Activated T-cell treated with anti-CD3 and anti-CD28 coated beads, Interleukin-2, amount 50 U/mL, for 48 hours (primary cell): ENCODE data around the gene GPR153.

Experiments used
- DNase-seq, 2 experiments: peaks; one replicate each; pipeline ENCODE4 v3.0.0-alpha.2; 2020

The GPR153 gene

DNA sequence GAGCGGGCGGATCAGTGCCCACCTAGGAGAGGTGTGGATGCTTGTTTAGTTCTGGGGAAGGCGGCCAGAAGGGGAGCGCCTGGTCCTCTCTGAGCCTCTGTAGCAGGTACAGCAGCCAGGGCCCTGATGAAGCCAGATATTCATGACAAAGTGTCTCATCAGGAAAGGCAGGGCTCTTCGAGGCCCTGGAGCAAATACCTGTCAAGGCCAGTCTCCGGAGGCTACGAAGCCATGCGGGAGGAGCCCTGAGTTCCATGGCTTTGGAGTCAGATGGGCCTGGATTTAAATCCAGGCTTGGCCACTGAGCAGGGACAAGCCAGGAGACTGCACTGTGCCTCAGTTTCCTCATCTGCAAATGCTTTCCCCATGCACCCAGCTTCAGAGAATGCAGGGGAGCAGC lies 25.4 kb upstream of the GPR153 start:
- no peak for DNase-seq

DNA sequence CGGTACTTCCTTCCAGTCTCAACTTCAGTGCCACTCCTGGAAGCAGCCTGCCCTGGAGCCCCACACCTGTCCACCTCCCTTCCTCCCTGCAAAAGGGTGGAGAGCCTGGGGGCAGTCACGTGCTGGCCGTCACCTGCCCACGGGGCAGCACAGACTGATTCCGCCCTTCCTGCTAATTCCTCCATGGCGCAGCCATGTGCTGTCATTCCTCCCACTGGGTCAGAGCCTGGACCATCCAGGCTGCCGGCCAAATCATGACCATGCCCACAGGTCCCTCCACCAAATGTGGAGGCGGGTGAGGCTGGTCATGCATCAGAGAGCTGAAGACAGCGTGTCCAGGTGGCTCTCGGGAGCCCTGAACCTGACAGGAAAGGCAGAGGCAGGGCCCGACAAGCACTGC lies 24.4 kb upstream of the GPR153 start:
- no peak for DNase-seq

DNA sequence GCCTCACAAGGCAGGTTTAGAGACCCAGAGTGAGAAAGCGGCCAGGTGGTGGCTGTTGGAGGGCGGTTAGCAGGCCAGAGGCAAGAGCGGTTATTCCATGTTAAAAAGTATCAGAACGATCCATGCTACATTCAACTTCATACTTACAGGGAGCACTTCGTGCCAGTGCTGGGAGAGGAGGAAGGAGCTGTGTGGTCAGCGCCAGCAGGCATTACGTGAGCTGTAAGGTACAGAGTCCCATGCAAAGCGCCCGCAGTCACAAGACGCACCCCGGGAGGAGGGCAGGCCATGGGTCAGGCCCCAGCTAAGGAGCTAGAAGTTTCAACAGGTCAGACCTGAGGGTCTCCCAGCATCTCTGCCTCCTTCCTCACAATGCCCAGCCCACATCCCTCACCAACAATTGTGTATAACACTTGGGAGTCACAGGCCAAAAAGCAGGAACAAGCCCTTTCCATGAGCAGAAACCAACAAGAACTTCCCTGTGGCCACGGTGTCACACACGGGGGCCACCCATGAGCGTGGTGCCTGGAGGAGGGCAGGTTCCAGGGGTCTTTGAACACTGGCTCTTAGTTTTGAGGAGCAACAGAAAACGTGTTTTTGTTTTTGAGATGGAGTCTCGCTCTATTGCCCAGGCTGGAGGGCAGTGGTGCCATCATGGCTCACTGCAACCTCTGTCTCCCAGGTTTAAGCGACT lies 21.8 kb upstream of the GPR153 start:
- DNase-seq, result no peak

DNA sequence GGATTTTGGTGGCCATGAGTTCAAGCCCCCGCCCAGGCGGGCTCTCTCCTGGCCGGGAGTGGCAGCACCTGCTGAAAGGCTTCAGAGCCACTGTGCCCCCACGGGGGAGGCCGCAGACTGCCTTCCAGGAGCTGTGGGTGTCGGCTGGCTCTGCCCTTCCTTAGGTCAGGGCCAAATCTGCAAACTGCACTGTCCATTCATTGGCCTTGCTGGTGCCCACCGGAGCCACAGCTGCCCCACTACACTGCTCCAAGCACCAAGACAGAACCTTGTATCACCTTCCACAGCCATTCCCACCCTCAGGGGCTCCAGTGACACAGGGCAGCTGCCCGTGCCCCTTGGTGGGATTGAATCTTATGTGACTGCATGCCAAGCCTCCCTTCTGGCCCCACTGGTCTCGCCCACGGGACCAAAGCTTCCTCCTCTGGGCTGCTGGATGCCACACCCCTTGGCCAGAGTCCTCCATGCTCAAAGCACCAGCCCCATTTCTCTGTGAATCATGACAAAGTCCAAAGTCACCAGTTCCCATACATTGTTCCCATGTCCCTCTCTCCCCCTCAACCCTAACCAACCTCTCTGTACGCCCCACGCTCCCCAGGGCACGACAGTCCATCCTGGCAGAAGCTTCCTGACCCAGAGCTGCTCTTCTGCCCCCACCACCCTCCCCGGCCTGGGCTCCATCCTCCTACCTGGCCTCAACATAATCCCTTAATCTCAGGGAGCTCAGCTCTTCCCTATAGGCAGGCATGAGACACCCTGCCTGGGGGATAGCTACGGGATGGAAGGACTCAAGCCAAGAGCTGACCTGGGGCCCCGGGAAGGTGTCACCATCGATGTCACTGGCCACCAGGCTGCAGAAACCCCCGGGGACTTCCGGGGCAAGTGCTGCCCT lies 20.9 kb upstream of the GPR153 start:
- no peak for DNase-seq

DNA sequence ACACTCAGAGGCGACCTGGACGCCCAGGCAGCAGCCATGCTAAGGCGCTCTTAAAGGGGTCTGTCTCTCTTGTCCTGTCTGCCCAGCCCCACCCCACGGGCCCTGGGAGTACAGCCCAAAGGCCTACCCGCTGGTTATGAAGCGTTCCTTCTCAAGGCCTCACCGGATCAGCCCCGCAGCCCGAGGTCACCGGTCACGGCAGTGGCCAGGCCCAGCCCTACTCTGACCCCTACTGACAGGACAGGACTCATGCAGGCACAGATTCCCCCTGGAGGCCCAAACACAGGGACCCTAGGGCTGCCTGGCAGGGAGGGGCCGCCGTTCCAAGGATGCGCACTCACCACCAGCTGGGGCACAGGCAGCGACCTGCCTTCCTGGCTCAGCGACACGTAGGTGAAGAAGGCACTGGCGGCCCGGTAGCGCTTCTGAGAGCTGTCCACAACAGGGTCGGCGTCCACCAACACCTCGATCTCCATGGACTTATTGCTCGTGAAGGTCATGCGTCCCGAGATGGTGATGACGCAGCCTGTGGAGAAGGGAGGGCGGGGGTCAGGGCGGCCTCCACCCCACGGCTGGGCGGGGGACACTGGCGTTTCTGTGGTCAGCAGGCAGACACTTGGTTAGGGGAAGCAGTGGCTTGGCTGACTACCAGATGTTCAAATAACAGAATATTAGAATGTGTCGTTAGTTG lies 20.0 kb upstream of the GPR153 start:
- no peak for DNase-seq

DNA sequence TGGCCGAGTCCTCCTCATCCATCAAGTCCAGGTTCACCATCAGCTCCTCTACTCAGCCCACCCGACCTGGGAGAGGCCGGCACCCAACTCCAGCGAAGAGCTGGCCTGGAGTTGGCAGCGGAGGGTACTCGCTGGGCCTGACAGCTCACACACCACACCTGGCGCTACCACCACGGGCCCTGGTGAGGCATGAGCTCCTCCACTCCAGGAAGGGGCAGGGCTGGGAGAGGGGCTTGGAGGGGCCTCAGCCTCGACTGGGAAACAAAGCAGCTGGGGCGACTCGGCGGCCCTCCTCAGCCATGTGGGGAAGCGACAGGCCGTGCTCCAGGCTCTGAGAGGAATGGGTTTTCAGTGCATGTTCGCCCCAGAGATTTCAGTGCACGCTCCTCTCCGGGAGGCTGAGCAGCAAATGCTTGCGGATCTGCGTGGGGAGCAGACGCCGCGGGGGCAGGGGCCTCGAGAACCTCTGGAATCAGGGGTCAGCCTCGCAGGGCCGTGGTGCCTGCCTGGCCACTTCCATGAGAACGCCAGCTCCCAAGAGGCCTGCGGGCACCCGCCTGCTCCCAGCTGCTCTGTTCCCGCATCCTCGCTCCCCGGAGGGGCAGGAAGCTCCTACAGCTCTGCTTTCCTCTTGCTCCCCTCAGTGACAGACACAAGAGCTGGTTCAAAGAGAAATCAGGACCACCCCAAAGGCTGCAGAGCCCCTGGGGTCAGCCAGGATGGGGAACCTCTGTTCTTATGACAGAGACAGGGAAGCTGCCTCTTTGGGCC lies 18.9 kb upstream of the GPR153 start:
- no peak for DNase-seq

DNA sequence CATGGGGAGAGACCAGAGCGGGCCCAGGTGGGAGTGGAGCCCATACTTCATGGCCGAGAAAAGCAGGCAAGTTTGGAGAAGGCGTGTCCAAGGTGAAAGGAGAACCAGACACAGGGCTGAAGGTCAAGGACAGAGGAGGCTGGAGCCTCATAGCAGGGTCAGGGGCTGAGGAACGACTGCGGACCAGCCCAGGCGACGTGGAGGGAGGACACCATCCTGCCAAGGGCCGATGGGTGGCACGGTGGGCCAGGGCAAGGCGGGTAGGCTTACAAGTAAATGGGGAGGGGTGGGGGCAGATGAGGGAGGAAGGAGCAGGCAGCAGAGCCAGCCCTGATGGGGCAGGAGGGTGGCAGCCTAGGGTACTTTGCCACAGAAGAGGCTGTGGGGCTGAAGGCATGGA lies 18.2 kb upstream of the GPR153 start:
- no peak for DNase-seq

DNA sequence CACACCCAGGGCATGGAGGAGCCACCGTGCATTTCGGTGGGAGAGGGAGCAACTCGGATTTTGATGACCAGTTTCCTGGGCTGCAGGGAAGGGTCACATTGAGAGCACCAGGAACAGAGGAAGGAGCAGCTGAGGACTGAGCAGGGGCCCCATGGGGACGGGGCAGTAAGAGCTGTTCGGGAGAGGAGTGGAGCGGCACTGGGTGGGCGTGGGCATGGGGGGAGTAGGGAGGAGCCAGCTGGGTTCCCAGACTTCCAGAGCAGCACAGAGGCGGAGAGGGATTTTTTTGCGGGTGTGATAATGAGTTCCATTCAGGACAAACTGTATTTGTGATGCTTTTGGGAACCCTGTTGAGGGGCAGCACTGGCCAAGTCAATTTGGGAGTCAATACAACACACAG lies 17.4 kb upstream of the GPR153 start:
- no peak for DNase-seq

DNA sequence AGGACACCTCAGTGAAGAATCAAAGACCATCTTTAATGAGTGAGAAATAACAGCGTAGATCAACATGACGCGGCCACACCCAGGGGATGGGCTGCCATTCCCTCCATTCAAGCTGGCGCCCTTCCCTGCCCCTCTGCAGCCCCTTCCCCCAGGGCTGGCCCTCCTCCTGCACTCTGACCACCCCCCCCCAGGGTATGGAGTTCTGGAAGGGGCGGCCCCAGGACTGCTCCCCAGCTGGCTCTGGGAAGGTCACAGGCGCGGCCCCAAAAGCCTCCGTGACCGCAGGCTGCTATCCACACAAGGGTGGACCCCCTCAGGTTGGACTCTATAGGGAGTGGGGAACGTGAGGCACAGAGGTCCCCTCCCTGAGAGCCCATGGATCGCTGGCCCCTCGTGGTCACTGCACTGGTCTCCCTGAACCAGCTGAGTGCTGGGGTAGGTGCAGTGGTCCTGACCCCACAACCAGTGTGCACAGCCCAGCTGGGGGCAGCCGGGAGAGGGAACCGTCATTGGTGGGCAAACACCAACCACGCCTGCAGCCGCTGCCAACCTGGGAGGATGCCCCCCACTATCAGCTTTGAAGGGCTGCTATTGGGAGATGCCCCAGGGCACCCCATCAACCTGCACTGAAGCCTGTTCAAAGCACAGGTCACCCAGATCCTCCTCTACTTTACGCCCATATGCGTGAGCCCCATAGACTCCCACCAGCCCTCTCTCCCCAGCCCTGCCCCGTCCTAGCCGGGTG lies 16.1 kb upstream of the GPR153 start:
- DNase-seq, result no peak

DNA sequence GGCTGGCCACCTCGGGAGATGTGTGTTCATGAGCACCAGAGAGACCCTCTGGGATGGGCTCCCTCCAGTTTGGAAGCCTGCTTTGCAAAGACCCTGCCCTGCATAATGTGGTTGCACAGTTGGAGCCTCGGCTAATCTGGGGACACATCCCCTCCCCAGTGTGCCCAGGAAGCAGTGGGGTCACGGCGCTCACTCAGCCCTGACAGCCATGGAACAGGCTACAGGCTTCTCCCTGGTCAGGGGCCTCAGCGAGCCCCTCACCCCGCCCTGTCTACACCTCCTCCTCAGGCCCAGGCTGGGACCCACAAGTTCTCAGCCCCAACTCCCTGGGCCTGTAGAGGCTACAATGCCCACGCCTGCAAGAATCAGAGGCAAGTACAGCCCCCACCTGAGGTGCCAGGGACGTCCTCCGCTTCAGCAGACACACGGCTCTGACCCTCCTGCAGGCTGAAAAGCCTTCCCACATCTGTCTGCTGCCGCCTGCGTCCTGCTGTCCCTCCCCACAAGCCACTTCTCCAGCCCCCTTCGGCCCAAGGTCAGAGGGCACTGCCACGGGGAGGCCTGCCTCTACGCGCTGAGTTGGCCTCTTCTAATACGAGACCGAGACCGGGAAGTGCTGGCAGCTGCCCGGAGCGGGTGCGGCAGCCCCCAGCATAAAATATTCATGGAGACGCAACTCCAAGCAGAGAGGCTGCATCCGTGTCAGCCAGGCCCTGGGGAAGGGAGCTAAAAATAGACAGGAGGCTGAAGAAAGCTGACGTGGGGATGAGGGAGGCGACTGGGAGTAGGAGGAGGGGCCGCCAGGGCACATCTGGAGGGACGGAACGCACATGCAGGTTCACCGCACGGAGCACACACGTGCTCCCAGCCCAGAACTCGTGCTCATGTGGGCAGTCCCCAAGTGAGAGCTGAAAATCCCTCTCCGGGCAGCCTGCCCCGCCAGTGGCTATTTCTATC lies 15.2 kb upstream of the GPR153 start:
- DNase-seq, result no peak

DNA sequence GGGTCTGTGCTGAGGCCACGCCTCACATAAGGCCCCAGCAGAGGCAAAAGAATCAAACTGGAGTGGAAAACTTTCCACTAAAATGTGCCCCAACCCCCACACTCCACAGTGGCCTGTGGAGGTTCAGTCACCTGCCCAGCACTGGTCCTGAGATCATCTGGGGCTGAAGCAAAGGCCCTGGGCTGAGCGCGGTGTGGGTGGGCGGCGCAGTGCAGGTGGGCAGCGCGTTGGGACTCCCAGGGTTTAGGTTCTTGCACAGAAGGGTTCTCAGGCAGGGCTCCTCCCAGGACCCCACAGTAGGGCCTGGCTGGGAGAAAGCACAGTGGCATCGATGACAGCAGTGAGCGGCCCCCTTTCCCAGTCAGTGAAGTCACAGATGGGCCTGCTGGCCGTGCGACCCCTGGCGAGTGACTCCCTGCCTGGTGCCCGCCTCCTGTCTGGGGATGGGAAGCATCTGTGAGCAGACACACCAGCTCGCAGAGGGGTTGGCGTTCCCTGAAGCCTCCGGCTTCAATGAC lies 13.8 kb upstream of the GPR153 start:
- no peak for DNase-seq

DNA sequence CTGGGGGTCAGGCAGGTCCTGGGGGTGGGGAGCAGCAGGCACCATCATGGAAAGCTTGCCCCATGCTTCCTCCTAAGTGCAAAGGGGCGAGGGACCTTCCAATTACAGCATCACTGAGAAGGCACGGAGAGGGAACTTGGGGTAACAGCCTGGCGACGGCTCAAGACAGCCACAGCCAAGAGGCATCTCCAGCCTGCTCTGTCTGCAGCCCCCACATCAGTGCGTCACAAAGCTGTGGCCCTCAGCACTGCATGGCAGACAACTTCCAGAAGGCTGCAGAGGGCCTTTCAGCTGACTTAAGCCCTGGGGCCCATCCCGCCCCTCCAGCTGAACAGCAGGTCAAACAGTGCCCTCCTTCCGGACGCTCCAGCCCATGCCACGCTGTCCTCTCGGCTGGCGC lies 13.2 kb upstream of the GPR153 start:
- no peak for DNase-seq

DNA sequence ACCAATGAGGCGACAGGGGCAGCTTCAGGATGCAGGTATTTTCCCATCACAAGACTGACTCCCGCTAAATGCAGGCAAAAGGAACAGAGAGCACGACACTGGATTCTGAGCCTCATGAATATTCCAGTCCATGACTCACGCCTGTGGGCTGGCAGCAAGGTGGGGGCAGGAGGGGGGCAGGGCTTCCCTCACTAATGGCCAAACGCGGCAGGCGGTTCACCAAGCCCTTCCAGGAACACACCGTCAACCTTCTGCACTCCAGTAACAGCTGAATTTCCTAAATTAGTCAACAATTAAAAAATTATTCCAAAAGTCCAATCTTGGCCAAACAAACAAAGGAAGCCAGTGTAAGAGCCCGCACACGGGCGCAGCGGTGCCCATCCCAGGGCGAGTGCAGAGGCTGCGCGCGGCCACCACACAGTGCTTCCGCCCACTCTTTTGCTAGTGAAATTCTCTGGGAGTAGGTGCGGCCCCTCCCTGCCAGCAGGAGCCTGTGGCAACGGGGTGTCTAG lies 12.5 kb upstream of the GPR153 start:
- no peak for DNase-seq

DNA sequence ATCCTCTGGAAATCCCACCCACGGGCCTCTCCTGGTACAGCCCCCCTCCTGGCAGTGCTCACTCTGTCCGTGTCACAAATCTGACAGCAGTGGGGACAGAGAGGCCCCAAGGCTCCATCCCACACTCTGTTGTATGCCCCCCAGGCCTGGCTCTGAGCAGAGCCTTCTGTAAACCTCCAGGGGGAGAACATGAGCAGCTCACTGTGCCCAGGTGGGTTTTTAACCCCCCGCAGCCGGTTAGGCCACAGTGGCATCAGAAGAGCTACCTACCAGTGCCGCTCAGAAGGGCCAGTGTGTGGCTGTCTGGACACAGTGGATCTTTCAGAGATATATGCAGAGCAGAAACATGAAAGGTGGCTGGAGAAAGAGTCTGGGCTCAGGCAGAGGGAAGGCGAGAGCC lies 12.0 kb upstream of the GPR153 start:
- no peak for DNase-seq

DNA sequence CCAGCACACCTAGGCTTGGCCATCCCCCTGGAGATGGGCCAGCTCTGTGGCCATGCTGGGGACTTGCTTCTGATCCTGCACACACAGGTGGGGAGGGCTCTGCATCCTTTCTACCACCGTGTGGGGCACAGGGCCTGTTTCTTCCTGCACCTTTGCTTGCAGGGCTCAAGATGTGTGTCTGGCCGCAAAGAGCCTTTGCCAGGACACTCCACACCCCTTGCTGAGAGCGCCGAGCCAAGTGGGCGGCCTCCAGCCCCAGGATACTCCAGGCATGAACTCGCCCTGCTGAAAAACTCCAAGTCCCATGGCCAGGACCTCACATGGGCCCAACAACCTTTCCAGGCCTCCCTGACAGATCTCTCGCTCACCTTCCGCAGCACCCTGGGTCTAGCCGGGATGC lies 11.6 kb upstream of the GPR153 start:
- DNase-seq, result no peak

DNA sequence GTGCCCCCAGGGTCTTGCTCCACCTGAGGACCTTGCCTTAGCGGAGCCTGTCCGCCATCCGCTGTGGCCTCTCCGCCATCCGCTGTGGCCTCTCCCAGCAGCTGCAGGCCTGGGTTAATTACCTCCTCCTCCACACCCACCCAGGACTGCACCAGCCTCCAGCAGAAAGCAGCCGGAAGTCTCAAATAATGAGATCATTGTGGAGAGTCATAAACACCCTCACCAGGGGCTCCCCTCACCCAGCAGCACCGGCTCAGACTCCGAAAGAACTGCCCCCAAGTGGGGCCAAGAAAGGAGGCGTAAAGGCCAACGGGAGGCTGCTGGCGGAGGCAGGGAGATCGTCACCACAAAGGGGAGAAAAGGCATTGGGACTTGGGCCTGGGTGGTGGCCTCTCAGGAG lies 10.7 kb upstream of the GPR153 start:
- DNase-seq, result no peak

DNA sequence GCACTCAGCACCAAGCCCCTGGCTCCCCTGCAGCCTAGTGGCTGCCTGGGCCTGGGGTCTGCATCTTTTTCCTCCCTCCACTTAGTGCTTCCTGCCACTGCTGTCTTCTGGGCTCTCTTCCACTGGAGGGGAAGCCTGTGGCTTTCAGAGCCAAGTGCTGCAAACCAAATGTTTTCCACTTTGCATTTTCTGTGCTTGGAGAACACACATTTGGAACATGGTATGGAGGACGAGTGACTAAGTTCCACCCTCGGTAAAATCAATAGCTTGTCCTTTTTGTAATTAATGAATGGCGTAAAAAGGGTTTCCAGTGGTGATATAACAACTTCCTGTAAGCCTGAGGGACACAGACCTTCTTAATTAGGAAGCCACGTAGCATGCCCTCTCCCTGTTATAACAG lies 10.1 kb upstream of the GPR153 start:
- no peak for DNase-seq

DNA sequence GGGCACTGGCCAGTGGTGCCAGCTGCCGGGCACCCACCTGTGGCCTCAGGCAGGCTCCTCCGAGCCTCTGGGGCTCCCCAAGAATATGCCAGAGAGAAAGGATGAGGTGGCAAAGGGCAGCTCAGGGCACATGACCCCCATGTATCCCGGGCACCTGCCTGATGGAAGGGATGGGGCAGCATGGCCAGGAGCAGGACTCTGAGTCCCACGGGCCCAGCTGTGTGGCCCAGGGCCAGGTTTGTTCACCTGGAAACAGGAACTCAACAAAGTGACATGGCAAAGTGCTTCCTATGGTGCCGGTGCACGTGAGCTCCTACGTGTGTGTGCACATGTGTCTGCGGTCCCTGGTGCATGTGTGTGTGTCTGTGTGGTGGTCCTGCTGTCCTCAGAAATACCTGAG lies 9.5 kb upstream of the GPR153 start:
- DNase-seq, result no peak

DNA sequence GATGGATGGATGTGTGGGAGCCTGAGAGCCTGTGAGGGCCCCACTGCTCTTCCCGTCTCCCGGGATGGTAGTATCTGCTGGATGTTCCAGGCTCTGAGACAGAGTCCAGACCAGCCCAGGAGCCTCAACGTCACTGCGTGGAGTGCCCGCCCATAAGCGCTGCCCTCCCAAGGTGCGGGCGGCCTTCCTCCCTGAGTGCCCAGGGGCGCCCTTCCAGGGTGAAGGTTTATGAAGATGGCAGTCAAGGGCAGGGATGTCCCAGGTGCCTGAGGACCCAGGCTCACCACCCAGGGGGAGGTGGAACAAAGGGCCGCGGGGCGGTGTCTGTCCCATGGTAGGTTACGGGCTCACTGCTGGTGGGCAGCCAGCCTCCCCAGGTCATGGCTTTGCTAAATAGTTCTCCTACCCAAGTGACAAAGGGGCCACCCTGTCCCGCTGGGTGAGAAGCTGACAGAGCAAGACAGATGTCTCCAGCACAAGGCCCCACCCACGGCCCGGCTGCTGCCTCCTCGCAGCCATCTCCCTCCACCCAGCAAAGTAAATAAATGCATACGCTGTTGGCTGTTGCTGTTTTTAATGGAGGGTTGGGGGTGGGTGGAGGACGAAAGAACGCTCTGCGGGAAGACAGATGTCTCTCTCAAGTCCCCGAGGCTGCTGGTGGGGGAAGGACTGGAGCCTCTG lies 9.0 kb upstream of the GPR153 start:
- no peak for DNase-seq

DNA sequence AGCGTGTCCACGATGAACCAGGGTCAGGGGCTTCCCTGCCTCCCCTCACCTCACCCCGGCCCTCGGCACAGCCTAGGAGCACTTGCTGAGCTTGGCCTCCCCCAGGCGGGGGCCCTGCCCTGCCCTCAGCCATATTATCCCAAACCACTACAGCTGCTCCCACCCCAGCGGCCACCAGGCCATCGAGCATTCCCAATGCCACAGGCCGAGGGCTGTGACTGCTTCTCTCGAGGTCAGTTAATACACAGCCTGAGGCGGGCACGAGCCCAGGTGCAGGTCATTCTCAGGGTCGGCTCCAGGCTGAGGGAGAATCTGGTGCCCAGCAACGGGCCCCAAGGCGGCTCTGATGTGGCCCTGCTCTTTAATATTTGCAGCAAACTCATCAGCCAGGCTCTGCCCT lies 8.4 kb upstream of the GPR153 start:
- DNase-seq, result no peak
